H1 (cell line): ENCODE data around the gene GLCE. TPM values are rescaled to one million over a fixed set of nuclear protein-coding genes. Genes with fewer than 3 reads are reported as not detected.
A peak's percentile ranks its signal among the peaks of the same experiment; 100 is the strongest.

ENCODE experiments used
- CTCF ChIA-PET: fragments of 300-600 bp; sonication (Branson Sonifier 250); formaldehyde crosslinking; loops from one replicate; lab custom pipeline; 2021; ENCODE audit not compliant: partially characterized antibody; lab: Charles Lee
- POLR2A ChIA-PET: fragments of 300-600 bp; sonication (Branson Sonifier 250); formaldehyde crosslinking; loops from one replicate; lab custom pipeline; 2021; ENCODE audit warnings: inconsistent platforms; ENCODE audit not compliant: partially characterized antibody; lab: Charles Lee
- DNase-seq, 2 experiments: peaks; one replicate each; pipeline versions ENCODE4 v3.0.0 to v3.0.0-alpha.2; 2010 to 2022; ENCODE audit warnings: low spot score in 2 of 2, low read depth in 1 of 2, mixed read lengths in 1 of 2
- FAIRE-seq: peaks from 2 replicates; lab custom pipeline; 2011; peaks lifted over from hg19 to GRCh38; lab: Jason Lieb, UNC
- H2AFZ ChIP-seq: 2 replicates; pipeline ENCODE4 v1.8.1; 2012; ENCODE audit warnings: low read length, inconsistent platforms
- H2AK5ac ChIP-seq: 2 replicates; pipeline ENCODE4 v1.6.1; 2013; ENCODE audit warnings: low read depth, low read length
- H2BK120ac ChIP-seq: replicated peaks from 2 replicates; pipeline ENCODE3; 2013; ENCODE audit warnings: low read depth, low read length, inconsistent platforms
- H2BK12ac ChIP-seq: 2 replicates; pipeline ENCODE4 v1.6.1; 2013; ENCODE audit warnings: low read depth, low read length
- H2BK15ac ChIP-seq: 2 replicates; pipeline ENCODE4 v1.6.1; 2013; ENCODE audit warnings: low read length
- H2BK20ac ChIP-seq: 2 replicates; pipeline ENCODE4 v1.6.1; 2013; ENCODE audit warnings: low read length
- H2BK5ac ChIP-seq: 2 replicates; pipeline ENCODE4 v1.6.1; 2013; ENCODE audit warnings: low read depth, low read length
- H3K14ac ChIP-seq: 2 replicates; pipeline ENCODE4 v1.6.1; 2013; ENCODE audit warnings: inconsistent platforms; ENCODE audit not compliant: insufficient read length
- H3K18ac ChIP-seq: 2 replicates; pipeline ENCODE4 v1.6.1; 2013; ENCODE audit warnings: low read length; ENCODE audit errors: extremely low read depth
- H3K23ac ChIP-seq: 2 replicates; pipeline ENCODE4 v1.6.1; 2013; ENCODE audit warnings: inconsistent platforms; ENCODE audit not compliant: insufficient read length
- H3K23me2 ChIP-seq: 2 replicates; pipeline ENCODE4 v1.6.1; 2013; ENCODE audit warnings: low read depth, low read length
- H3K27ac ChIP-seq: 2 replicates; pipeline ENCODE4 v1.6.1; 2011; ENCODE audit warnings: low read depth, low read length, inconsistent platforms
- H3K27me3 ChIP-seq, 4 experiments: replicated peaks in 1 of 4; 1 replicate in 1 of 4; 2 replicates in 3 of 4; pipeline versions ENCODE4 v1.6.1 to v1.8.1; 2011 to 2013; ENCODE audit warnings: low read length in 3 of 4, mild to moderate bottlenecking in 3 of 4, inconsistent platforms in 2 of 4, mixed read lengths in 2 of 4, moderate library complexity in 1 of 4; ENCODE audit not compliant: control insufficient read depth in 3 of 4, insufficient read depth in 3 of 4; ENCODE audit errors: extremely low read depth in 1 of 4
- H3K36me3 ChIP-seq, 4 experiments: 2 replicates each; pipeline versions ENCODE4 v1.6.1 to v1.8.1; 2011 to 2013; ENCODE audit warnings: mild to moderate bottlenecking in 4 of 4, low read length in 3 of 4, moderate library complexity in 2 of 4, control low read depth in 1 of 4, inconsistent platforms in 1 of 4; ENCODE audit not compliant: insufficient read depth in 4 of 4, control insufficient read depth in 2 of 4
- H3K4ac ChIP-seq: replicated peaks from 2 replicates; pipeline ENCODE3; 2013; ENCODE audit warnings: low read length, low read depth, mixed read lengths, inconsistent platforms; ENCODE audit not compliant: insufficient read length
- H3K4me1 ChIP-seq, 4 experiments: replicated peaks in 1 of 4; 1 replicate in 1 of 4; 2 replicates in 3 of 4; pipeline versions ENCODE4 v1.6.1 to v1.8.1; 2011 to 2013; ENCODE audit warnings: low read length in 3 of 4, inconsistent platforms in 2 of 4, mixed read lengths in 1 of 4; ENCODE audit not compliant: insufficient read depth in 4 of 4, control insufficient read depth in 3 of 4
- H3K4me2 ChIP-seq, 2 experiments: 2 replicates each; pipeline versions ENCODE4 v1.6.1 to v1.8.1; 2011 to 2013; ENCODE audit warnings: low read depth in 2 of 2, low read length in 2 of 2, control low read depth in 1 of 2, inconsistent platforms in 1 of 2, mild to moderate bottlenecking in 1 of 2; ENCODE audit not compliant: insufficient read depth in 1 of 2
- H3K4me3 ChIP-seq, 4 experiments: fragments of 200-600, 300-600 bp in 1 of 4; sonication (generic), shearing (Covaris generic), sonication (Bioruptor Twin) in 1 of 4; 2 replicates each; pipeline versions ENCODE4 v1.5.1 to v1.8.1; 2011 to 2016; ENCODE audit warnings: low read length in 4 of 4, low read depth in 3 of 4, control low read depth in 2 of 4, inconsistent platforms in 2 of 4, mild to moderate bottlenecking in 2 of 4, mixed read lengths in 1 of 4, moderate library complexity in 1 of 4; ENCODE audit not compliant: insufficient read depth in 2 of 4; ENCODE audit errors: extremely low read depth in 1 of 4
- H3K56ac ChIP-seq: replicated peaks from 2 replicates; pipeline ENCODE3; 2013; ENCODE audit warnings: low read depth, mild to moderate bottlenecking, mixed read lengths, low read length, inconsistent platforms; ENCODE audit not compliant: insufficient read length
- H3K79me1 ChIP-seq: 2 replicates; pipeline ENCODE4 v1.6.1; 2013; ENCODE audit warnings: low read depth, low read length, control low read depth
- H3K79me2 ChIP-seq, 2 experiments: 2 replicates each; pipeline versions ENCODE4 v1.6.1 to v1.8.1; 2012 to 2013; ENCODE audit warnings: low read length in 2 of 2, mild to moderate bottlenecking in 2 of 2, inconsistent platforms in 1 of 2; ENCODE audit not compliant: insufficient read depth in 2 of 2, control insufficient read depth in 1 of 2
- H3K9ac ChIP-seq, 4 experiments: replicated peaks in 1 of 4; 1 replicate in 1 of 4; 2 replicates in 3 of 4; pipeline versions ENCODE4 v1.6.1 to v1.8.1; 2011 to 2013; ENCODE audit warnings: low read depth in 3 of 4, low read length in 3 of 4, control low read depth in 2 of 4, mild to moderate bottlenecking in 2 of 4, moderate library complexity in 2 of 4, inconsistent platforms in 1 of 4; ENCODE audit errors: extremely low read depth in 1 of 4
- H3K9me3 ChIP-seq, 2 experiments: 2 replicates each; pipeline versions ENCODE4 v1.6.1 to v1.8.1; 2012 to 2013; ENCODE audit warnings: mild to moderate bottlenecking in 2 of 2, moderate library complexity in 2 of 2, control low read depth in 1 of 2, inconsistent platforms in 1 of 2, low read depth in 1 of 2, low read length in 1 of 2, mixed read lengths in 1 of 2; ENCODE audit not compliant: insufficient read depth in 2 of 2
- H4K20me1 ChIP-seq, 2 experiments: replicated peaks in 1 of 2; 2 replicates each; pipeline versions ENCODE3 to v1.8.1; 2011 to 2013; ENCODE audit warnings: inconsistent platforms in 2 of 2, low read length in 2 of 2, mild to moderate bottlenecking in 1 of 2; ENCODE audit not compliant: insufficient read depth in 2 of 2, control insufficient read depth in 1 of 2
- H4K5ac ChIP-seq: 2 replicates; pipeline ENCODE4 v1.6.1; 2013; ENCODE audit warnings: low read length, low read depth, mixed read lengths, inconsistent platforms; ENCODE audit not compliant: insufficient read length
- H4K8ac ChIP-seq: 2 replicates; pipeline ENCODE4 v1.8.0; 2013; ENCODE audit warnings: mild to moderate bottlenecking, moderate library complexity, low read length, inconsistent platforms; ENCODE audit not compliant: insufficient read depth; ENCODE audit errors: extremely low read depth
- H4K91ac ChIP-seq: replicated peaks from 2 replicates; pipeline ENCODE3; 2013; ENCODE audit warnings: low read length, mixed read lengths, inconsistent platforms; ENCODE audit not compliant: insufficient read length
- RXRA ChIP-seq: IDR thresholded peaks from 2 replicates; pipeline ENCODE4 v1.6.1; 2011; ENCODE audit warnings: low read depth, mild to moderate bottlenecking, low read length, moderate library complexity; ENCODE audit not compliant: insufficient read depth
- WGBS, 2 experiments: shearing (Covaris generic) in 1 of 2; methylation state at CpG; one replicate each; pipeline versions ENCODE4 v1.1.6 to v1.1.7; 2013 to 2015; ENCODE audit warnings: low lambda C conversion rate in 2 of 2, mixed read lengths in 2 of 2, inconsistent platforms in 1 of 2, low coverage in 1 of 2, missing lambda C conversion rate in 1 of 2; ENCODE audit not compliant: insufficient replicate concordance in 2 of 2, insufficient coverage in 1 of 2, insufficient read length in 1 of 2; ENCODE audit errors: extremely low coverage in 1 of 2, missing lambda C conversion rate in 1 of 2; 5-methylcytosine and 5-hydroxymethylcytosine counted together
- polyA plus RNA-seq, 7 experiments: library from polyadenylated mRNA; depleted of rRNA in 3 of 7; stranded (reverse) in 5 of 7; unstranded in 2 of 7; fragments of >200 nt in 5 of 7; fragments of 200-250 nt in 2 of 7; gene quantifications; 1 replicate in 5 of 7; 2 replicates in 1 of 7; 4 replicates in 1 of 7; pipeline versions ENCODE4 v1.2.1 to v1.2.3, GENCODE V29; 2011 to 2013; ENCODE audit warnings: missing spikeins in 2 of 7, mixed read lengths in 2 of 7
- total RNA-seq: library from RNA; stranded (reverse); fragmentation: NEBNext Ultra II Directional; extraction: Animal tissue kit (Norgen Biotek cat#: 25700); gene quantifications from 2 replicates; pipeline ENCODE4 v1.2.1, GENCODE V29; 2021

GLCE gene
- total and polyA plus RNA-seq, 2 of the 8 experiments (the other 6 are each of a cell fraction or from before 2014, with no cell fraction given), result 17.1 to 22.7 TPM

GRCh38 chr15:69282104-69282743, 121.8 kb downstream of the GLCE start:
- Histone ChIP-seq H3K14ac (no peak overlapping the region), H3K27me3 (no peaks in the 10 kb centered on the region), H3K23me2 (no peaks in the 10 kb centered on the region; the same call in 1 of the 2 replicates), H2BK120ac (no peak overlapping the region), H3K9me3 (no peaks in the 10 kb centered on the region), H3K79me2 (no peaks in the 10 kb centered on the region), H3K27ac (no peak overlapping the region), H3K18ac (no peak overlapping the region), H2AK5ac (no peak overlapping the region), H3K4me1 (no peaks in the 10 kb centered on the region), H3K4me2 (no peak overlapping the region), H4K91ac (no peak overlapping the region), H2BK12ac (no peak overlapping the region), H3K4me3 (no peak overlapping the region), H3K79me1 (no peaks in the 10 kb centered on the region), H4K8ac (no peak overlapping the region), H2BK15ac (no peak overlapping the region), H4K20me1 (no peaks in the 10 kb centered on the region), H3K4ac (no peak overlapping the region), H3K23ac (no peak overlapping the region), H2AFZ (no peak overlapping the region), H4K5ac (no peak overlapping the region), H3K36me3 (no peaks in the 10 kb centered on the region), H3K56ac (no peak overlapping the region), H3K9ac (no peak overlapping the region), H2BK5ac (no peak overlapping the region), H2BK20ac (no peak overlapping the region)
- POLR2A ChIA-PET, result interaction anchor here (1.0 kb wide), 1 partner anchor 16 kb away, joined by 3 read pairs; no protein-coding TSS in a partner anchor
- no peak for TF ChIP-seq RXRA
- CTCF ChIA-PET, result interaction anchor here (1.4 kb wide), 2 partner anchors 18 to 223 kb away, joined by 3 to 4 read pairs; no protein-coding TSS in a partner anchor
- 95% methylated on average over 9 of the region's 9 CpGs; no CpG with 5 or more reads in 1 of the 2 experiments for WGBS, 2 experiments
- FAIRE-seq (no peak), DNase-seq (peak in 1 of 2 experiments; percentile 27)
